Measurements from ENCODE around the gene GSG1. TPM values are rescaled to one million over a fixed set of nuclear protein-coding genes. Genes with fewer than 3 reads are reported as not detected.

GSG1 gene
- total and polyA plus RNA-seq, 10 donors: not detected

- WGBS, 5 donors: 46 to 69% (median 55%) methylated on average over 2 of the region's 2 CpGs
- Histone ChIP-seq H3K27ac (no peak overlapping the region), H3K4me1 (peaks cover 4 to 25% (median 19%) of the 10 kb centered on the region in 6 donors), H3K4me3 (no peak overlapping the region), H3K36me3 (no peaks in the 10 kb centered on the region), H3K9me3 (no peaks in the 10 kb centered on the region), H3K27me3 (replicated peaks in 1 of 7) (no peaks in the 10 kb centered on the region)
- TF ChIP-seq POLR2AphosphoS5 (IDR thresholded peaks at IDR 0.05) (no peak), POLR2A (IDR thresholded peaks at IDR 0.05) (no peak), CTCF (IDR thresholded peaks at IDR 0.05 in 8 of 11, conservative IDR thresholded peaks at IDR 0.05 in 3 of 11) (no peak)
- intact Hi-C loops (cut with DNase I; ENCODE audit: low total_unique reads): no loop called here
- no peak for DNase-seq
Measured at GRCh38 chr12:13093848-13094220, 9.6 kb downstream of the GSG1 start.

DNA sequence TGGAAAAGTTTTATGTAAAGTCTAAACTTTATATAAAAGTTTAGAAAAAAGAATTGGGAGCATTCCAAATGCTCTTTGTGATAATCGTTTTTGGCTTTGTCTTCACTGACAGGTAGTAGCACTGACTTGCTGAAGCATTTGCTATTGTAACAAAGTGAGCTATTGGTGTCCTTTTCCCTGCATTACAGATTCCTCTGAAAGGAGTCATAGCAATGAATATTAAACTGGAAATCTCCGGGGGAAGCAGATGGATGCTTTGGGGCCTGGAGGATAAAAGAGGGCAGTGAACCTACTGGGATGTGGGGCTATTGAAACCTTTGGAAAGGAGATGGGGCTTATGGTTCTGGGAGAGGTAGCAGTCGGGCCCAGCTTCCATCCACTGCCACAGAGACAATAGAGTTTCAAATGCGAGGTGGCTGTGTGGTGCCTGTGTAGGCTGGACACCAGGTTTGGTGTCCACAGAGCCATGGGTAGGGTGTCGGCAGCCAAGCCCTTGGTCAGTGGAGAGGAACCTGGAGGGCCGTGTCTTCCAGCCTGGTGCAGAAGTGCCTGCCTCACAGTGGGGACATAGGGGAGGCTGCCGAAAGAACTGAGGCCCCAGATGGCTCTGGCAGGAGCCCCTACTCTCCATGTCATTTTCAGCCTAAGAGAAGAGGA lies 10.1 kb downstream of the GSG1 start:
- H3K27ac ChIP-seq: no peak overlapping the region

DNA sequence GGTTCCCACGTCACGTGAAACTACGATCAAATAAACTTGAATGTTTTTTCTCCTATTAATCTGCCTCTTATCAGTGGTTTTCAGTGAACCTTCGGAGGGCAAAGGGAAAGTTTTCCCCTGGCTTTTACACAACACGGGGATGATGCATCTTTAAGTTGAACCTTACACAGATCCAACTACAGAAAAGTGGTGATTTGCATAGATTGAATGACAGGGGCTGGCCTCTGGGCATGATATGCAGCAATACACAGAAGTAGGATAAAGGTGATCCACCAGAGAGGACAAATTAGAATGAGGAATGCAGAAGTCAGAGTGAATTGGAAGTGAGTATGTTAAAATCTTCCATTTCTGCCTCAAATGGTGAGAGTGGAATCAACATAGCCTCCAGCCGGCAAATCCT lies 11.6 kb downstream of the GSG1 start:
- intact Hi-C loops (cut with DNase I; ENCODE audit: low total_unique reads): no loop called here
- Histone ChIP-seq H3K4me3 (no peak overlapping the region), H3K27ac (no peak overlapping the region), H3K27me3 (replicated peaks in 1 of 7) (no peaks in the 10 kb centered on the region), H3K9me3 (no peaks in the 10 kb centered on the region), H3K36me3 (no peaks in the 10 kb centered on the region), H3K4me1 (peaks cover 0 to 5% (median 2%) of the 10 kb centered on the region in 6 donors)
- TF ChIP-seq POLR2A (IDR thresholded peaks at IDR 0.05) (no peak), POLR2AphosphoS5 (IDR thresholded peaks at IDR 0.05) (no peak), CTCF (IDR thresholded peaks at IDR 0.05 in 8 of 11, conservative IDR thresholded peaks at IDR 0.05 in 3 of 11) (no peak)
- DNase-seq: no peak
- whole genome bisulfite sequencing, 5 donors: 90 to 97% (median 93%) methylated on average over 6 of the region's 6 CpGs

More for the DNA sequence above, 10.1 kb downstream of the GSG1 start:
- DNase-seq: no peak
- WGBS, 5 donors: 77 to 91% (median 82%) methylated on average over 7 of the region's 7 CpGs
- peaks cover 0 to 20% (median 14%) of the 10 kb centered on the region in 6 donors for H3K4me1 ChIP-seq
- H3K4me3 ChIP-seq: no peak overlapping the region
- H3K9me3 ChIP-seq: no peaks in the 10 kb centered on the region
- intact Hi-C loops (cut with DNase I; ENCODE audit: low total_unique reads): no loop called here
- TF ChIP-seq CTCF (IDR thresholded peaks at IDR 0.05 in 8 of 11, conservative IDR thresholded peaks at IDR 0.05 in 3 of 11) (no peak), POLR2AphosphoS5 (IDR thresholded peaks at IDR 0.05) (no peak), POLR2A (IDR thresholded peaks at IDR 0.05) (no peak)
- no peaks in the 10 kb centered on the region for H3K36me3 ChIP-seq
- H3K27me3 ChIP-seq (replicated peaks in 1 of 7): no peaks in the 10 kb centered on the region

DNA sequence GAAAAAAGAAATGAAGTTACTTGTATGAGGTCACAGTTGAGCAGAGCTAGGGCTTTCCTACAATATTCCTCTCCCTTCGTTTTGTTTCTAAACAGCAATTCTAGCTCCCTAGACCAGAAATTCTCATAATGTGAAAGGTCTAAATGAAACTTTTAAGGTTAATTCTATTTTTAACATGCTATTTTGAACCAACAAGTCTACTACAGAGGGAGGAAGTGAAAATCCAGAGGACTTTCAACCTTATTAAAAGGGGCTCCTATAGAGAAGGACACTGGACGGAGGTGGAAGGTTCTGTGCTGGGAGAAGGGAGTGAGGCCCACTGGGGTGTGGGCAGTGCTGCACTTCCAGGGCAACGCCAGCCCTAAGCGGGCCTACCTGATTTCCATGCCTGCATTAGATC lies 13.4 kb downstream of the GSG1 start:
- DNase-seq: no peak
- no peak for TF ChIP-seq POLR2A (IDR thresholded peaks at IDR 0.05)
- TF ChIP-seq CTCF (IDR thresholded peaks at IDR 0.05 in 8 of 11, conservative IDR thresholded peaks at IDR 0.05 in 3 of 11): no peak
- no peak for TF ChIP-seq POLR2AphosphoS5 (IDR thresholded peaks at IDR 0.05)
- intact Hi-C loops (cut with DNase I; ENCODE audit: low total_unique reads): no loop called here
- WGBS, 5 donors: 76 to 89% (median 79%) methylated on average over 4 of the region's 4 CpGs
- H3K4me1 ChIP-seq: peaks cover 0 to 4% (median 0%) of the 10 kb centered on the region in 6 donors
- no peaks in the 10 kb centered on the region for H3K9me3 ChIP-seq
- H3K36me3 ChIP-seq: peaks cover 0 to 3% (median 0%) of the 10 kb centered on the region in 6 donors
- no peak overlapping the region for H3K27ac ChIP-seq
- no peak overlapping the region for H3K4me3 ChIP-seq
- H3K27me3 ChIP-seq (replicated peaks in 1 of 7): no peaks in the 10 kb centered on the region

Data from spleen (tissue), 11 donors.